ENCODE results near the gene RALY. TPM values are rescaled to one million over a fixed set of nuclear protein-coding genes. Genes with fewer than 3 reads are reported as not detected.
A peak's percentile ranks its signal among the peaks of the same experiment; 100 is the strongest.

Gene RALY
- total RNA-seq, 2 experiments from 2014 or later = 139 to 152 TPM

DNA sequence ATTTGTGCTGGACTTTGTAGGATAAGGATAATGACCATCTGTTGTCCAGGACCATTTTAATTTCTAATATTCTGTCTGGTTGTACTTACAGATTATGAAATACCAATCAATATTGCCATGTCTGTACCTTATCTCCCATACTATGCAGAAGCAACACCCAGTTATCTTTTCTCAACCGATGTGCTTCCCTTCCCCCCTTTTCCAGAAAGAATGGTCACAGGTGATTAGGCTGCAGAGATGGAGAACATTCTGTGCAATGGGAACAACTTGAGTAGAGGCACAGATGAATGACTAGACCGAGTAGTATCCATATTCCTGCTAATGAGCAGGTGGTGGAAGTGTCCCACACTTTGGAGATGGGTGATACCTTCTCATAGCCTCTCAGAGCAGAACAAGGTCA, 10.5 kb downstream of the RALY start:
- Mint-ChIP-seq H3K36me3 (ENCODE audit: low read depth) (peaks cover 15% of the 10 kb centered on the region), H3K9me3 (ENCODE audit: low read depth) (no peaks in the 10 kb centered on the region), H3K27ac (no peak overlapping the region), H3K27me3 (no peaks in the 10 kb centered on the region), H3K4me3 (no peak overlapping the region), H3K4me1 (peaks cover 79% of the 10 kb centered on the region)
- CTCF ChIA-PET = interaction anchor here (1.1 to 1.9 kb wide), 3 partner anchors 13 to 22 kb away, joined by 3 to 5 read pairs (median 4); no protein-coding TSS in a partner anchor
- ATAC-seq (no peak), DNase-seq (no peak)
- POLR2A ChIA-PET = interaction anchor here (1.0 to 1.4 kb wide), 2 partner anchors 10 to 11 kb away, joined by 3 to 4 read pairs; partner anchors contain the start of gene RALY
- intact Hi-C loops (cut with DNase I, micrococcal nuclease) = no loop called here

DNA sequence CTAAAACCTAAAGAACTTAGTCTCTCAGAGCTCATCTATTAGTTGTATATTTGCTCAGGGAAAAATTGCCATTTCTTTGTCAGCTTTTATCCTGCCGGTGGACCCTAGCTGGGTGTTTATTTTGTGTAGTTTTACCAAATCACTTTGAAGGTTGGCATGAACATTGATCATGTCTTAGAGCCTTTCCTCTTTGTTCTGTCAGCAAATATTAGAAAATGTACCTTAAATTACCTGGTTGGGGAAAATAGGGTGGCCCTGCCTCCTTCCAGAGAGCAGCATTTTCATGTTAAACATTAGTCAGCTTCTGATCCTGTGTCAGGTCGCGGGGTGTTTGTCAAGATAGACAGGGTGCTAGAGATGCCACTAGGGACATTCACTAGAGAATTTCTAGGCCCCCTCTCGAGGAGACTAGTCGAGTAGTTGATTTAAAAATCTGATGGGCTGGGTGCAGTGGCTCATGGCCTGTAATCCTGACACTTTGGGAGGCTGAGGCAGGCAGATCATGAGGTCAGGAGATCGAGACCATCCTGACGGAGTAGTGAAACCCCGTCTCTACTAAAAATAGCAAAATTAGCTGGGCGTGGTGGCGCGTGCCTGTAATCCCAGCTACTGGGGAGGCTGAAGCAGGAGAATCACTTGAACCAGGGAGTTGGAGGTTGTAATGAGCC, 11.2 kb downstream of the RALY start:
- peaks cover 15% of the 10 kb centered on the region for H3K36me3 Mint-ChIP-seq (ENCODE audit: low read depth)
- intact Hi-C loops (cut with DNase I, micrococcal nuclease) = no loop called here
- no peak overlapping the region for H3K4me3 Mint-ChIP-seq
- H3K4me1 Mint-ChIP-seq = peaks cover 79% of the 10 kb centered on the region
- H3K27me3 Mint-ChIP-seq = no peaks in the 10 kb centered on the region
- POLR2A ChIA-PET = interaction anchor here (0.6 to 1.4 kb wide), 3 partner anchors 11 to 21 kb away, joined by 3 to 4 read pairs (median 4); partner anchors contain the start of gene RALY
- CTCF ChIA-PET = interaction anchor here (1.1 to 1.9 kb wide), 3 partner anchors 12 to 21 kb away, joined by 3 to 5 read pairs (median 4); no protein-coding TSS in a partner anchor
- H3K9me3 Mint-ChIP-seq (ENCODE audit: low read depth) = no peaks in the 10 kb centered on the region
- ATAC-seq = no peak
- no peak for DNase-seq
- H3K27ac Mint-ChIP-seq = no peak overlapping the region

DNA sequence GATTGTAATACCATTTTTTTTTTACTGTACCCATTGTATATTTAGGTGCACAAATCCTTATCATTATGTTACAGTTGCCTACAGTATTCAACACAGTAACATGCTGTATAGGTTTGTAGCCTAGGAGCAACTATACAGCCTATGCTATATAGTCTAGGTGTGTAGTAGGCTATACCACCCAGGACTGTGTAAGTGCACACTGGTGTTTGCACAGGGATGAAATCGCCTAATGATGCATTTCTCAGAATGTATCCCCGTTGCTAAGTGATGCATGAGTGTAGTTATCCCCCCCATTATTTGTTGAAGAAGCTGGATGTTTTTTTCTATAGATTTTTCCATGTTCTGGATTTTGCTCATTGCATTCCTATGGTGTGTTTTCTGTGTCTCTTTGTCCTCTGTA, 12.9 kb downstream of the RALY start:
- peaks cover 81% of the 10 kb centered on the region for H3K4me1 Mint-ChIP-seq
- H3K27ac Mint-ChIP-seq = no peak overlapping the region
- CTCF ChIA-PET = interaction anchor here (1.2 kb wide), 1 partner anchor 16 kb away, joined by 7 read pairs; no protein-coding TSS in a partner anchor
- ATAC-seq (no peak), DNase-seq (no peak)
- no peak overlapping the region for H3K4me3 Mint-ChIP-seq
- peaks cover 15% of the 10 kb centered on the region for H3K36me3 Mint-ChIP-seq (ENCODE audit: low read depth)
- H3K27me3 Mint-ChIP-seq = no peaks in the 10 kb centered on the region
- intact Hi-C loops (cut with DNase I, micrococcal nuclease) = no loop called here
- no peaks in the 10 kb centered on the region for H3K9me3 Mint-ChIP-seq (ENCODE audit: low read depth)
- POLR2A ChIA-PET = interaction anchor here (0.7 kb wide), 1 partner anchor 1774 kb away, joined by 3 read pairs; no protein-coding TSS in a partner anchor

DNA sequence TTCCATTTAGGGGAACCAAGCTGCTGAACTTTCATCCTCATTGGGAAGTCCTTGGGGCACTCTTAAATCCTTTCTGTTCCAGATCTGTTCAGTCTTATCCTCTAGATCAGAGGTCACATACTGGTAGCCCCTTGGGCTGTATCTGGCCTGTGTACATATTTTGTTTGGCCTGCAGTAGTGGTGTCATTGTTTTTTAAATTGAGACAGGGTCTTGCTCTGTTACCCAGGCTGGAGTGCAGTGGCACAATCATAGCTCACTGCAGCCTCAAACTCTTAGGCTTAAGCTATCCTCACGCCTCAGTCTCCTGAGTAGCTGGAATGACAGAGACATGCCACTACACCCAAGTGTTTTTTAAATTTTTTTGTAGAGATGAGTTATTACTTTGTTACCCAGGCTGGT, 14.8 kb downstream of the RALY start:
- Mint-ChIP-seq H3K9me3 (ENCODE audit: low read depth) (no peaks in the 10 kb centered on the region), H3K4me1 (peaks cover 81% of the 10 kb centered on the region), H3K27me3 (no peaks in the 10 kb centered on the region), H3K27ac (peak overlapping the region; percentile 48), H3K36me3 (ENCODE audit: low read depth) (peaks cover 7% of the 10 kb centered on the region), H3K4me3 (no peak overlapping the region)
- intact Hi-C loops (cut with DNase I, micrococcal nuclease) = no loop called here
- CTCF ChIA-PET = interaction anchor here (0.8 kb wide), 1 partner anchor 68 kb away, joined by 3 read pairs; no protein-coding TSS in a partner anchor
- ATAC-seq (no peak), DNase-seq (no peak)
- POLR2A ChIA-PET = no interaction called here

DNA sequence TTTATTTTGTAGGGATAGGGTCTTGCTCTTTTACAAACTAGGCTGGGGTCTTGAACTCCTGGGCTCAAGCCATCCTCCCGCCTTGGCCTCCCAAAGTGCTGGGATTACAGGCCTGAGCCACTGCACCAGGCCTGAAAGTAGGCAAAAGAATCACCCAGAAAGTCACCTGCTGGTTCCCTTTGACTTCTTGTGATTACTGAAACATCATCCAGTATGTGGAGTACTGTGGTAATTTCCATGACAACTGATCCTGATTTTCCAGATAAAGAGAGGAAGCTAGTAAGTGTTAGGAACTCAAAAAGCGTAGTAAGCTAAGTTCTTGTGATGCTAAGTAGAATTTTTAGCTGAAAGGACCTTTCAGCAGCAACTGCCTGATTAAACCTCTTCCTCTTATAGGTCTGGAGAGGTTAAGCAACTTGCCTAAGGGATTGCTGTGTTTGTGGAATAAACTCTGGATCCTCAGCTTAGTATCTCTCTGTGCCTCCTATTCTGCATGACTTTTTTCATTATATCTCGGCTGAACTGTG, 16.8 kb downstream of the RALY start:
- Mint-ChIP-seq H3K4me3 (no peak overlapping the region), H3K36me3 (ENCODE audit: low read depth) (peaks cover 6% of the 10 kb centered on the region), H3K27me3 (no peaks in the 10 kb centered on the region), H3K9me3 (ENCODE audit: low read depth) (no peaks in the 10 kb centered on the region), H3K27ac (peak overlapping the region; percentile 41), H3K4me1 (peaks cover 82% of the 10 kb centered on the region)
- ChIA-PET CTCF (interaction anchor here (0.6 to 1.6 kb wide), 4 partner anchors 29 to 122 kb away, joined by 3 to 4 read pairs (median 3); no protein-coding TSS in a partner anchor), POLR2A (interaction anchor here (0.7 kb wide), 1 partner anchor 17 kb away, joined by 3 read pairs; no protein-coding TSS in a partner anchor)
- no peak for DNase-seq
- intact Hi-C loops (cut with DNase I, micrococcal nuclease) = no loop called here
- no peak for ATAC-seq

DNA sequence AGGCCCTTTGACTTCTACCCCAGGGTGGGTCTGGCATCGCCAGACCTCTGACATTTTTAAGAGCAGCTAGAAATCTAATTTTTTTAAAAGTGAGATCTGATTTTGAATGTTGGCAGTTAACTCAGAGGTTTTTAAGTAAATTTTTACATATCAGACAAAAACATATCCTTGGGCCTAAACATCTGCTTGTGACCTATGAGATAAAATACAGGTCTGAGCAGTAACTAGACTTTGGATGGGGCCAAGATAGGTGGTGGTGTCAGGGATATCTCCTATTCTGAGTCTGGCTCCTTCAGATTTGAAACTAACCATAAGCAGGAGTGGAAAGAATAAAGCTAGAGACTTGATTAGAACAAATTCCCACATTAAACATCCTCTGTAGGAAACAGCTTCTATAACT, 17.6 kb downstream of the RALY start:
- ATAC-seq = no peak
- intact Hi-C loops (cut with DNase I, micrococcal nuclease) = no loop called here
- Mint-ChIP-seq H3K4me1 (peaks cover 86% of the 10 kb centered on the region), H3K27me3 (no peaks in the 10 kb centered on the region), H3K9me3 (ENCODE audit: low read depth) (no peaks in the 10 kb centered on the region), H3K36me3 (ENCODE audit: low read depth) (peaks cover 6% of the 10 kb centered on the region), H3K27ac (peak overlapping the region; percentile 19), H3K4me3 (no peak overlapping the region)
- no peak for DNase-seq
- POLR2A ChIA-PET = no interaction called here
- CTCF ChIA-PET = interaction anchor here (0.6 to 1.6 kb wide), 5 partner anchors 11 to 122 kb away, joined by 3 to 6 read pairs (median 3); no protein-coding TSS in a partner anchor

DNA sequence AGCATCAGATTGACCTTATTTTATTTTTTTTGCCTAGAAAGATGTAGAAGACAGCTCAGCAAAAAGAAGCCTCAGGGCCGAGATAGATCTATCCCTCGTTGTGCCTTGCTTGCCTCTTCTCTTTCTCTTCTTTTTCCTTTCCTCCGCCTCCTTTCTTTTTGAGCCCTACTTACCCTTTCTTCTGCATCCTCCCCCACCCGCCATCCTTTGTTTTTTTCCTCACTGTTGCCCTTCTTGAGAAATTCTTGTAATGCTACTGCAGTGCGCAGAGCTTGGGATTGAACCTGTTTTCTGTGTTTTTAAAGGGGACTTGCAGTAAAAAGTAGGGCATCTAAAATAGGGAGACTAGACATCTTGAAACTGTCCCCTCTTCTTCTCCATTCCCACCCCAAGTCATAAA, 18.6 kb downstream of the RALY start:
- CTCF ChIA-PET = interaction anchor here (1.3 to 1.6 kb wide), 3 partner anchors 10 to 117 kb away, joined by 3 to 6 read pairs (median 3); no protein-coding TSS in a partner anchor

DNA sequence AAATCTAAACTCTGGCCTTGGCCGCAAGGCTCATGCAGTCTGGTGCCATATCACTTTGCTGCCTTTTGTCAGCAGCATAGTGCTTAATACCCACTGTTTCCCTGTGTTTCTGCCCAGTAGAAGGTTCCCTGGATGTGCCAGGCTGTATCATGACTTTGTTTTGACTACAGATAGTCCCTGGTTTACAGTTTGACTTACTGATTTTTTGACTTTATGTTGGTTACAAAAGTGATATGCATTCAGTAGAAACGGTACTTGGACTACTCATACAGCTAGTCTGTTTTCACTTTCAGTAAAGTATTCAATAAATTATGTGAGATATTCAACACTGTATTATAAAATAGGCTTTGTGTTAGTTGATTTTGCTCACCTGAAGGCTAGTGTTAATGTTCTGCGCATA, 19.0 kb downstream of the RALY start:
- Mint-ChIP-seq H3K4me3 (no peak overlapping the region), H3K4me1 (peaks cover 92% of the 10 kb centered on the region), H3K36me3 (ENCODE audit: low read depth) (peaks cover 5% of the 10 kb centered on the region), H3K27ac (peak overlapping the region; percentile 64), H3K27me3 (no peaks in the 10 kb centered on the region), H3K9me3 (ENCODE audit: low read depth) (no peaks in the 10 kb centered on the region)
- ChIA-PET POLR2A (no interaction called here), CTCF (interaction anchor here (0.7 to 1.5 kb wide), 4 partner anchors 9 to 23 kb away, joined by 3 to 8 read pairs (median 3); no protein-coding TSS in a partner anchor)
- ATAC-seq (peak; percentile 53), DNase-seq (no peak)
- intact Hi-C loops (cut with DNase I, micrococcal nuclease) = no loop called here

More for the DNA sequence above, 18.6 kb downstream of the RALY start:
- DNase-seq (no peak), ATAC-seq (no peak)
- Mint-ChIP-seq H3K27me3 (no peaks in the 10 kb centered on the region), H3K9me3 (ENCODE audit: low read depth) (no peaks in the 10 kb centered on the region), H3K36me3 (ENCODE audit: low read depth) (peaks cover 6% of the 10 kb centered on the region), H3K27ac (peak overlapping the region; percentile 64), H3K4me1 (peaks cover 90% of the 10 kb centered on the region), H3K4me3 (no peak overlapping the region)
- intact Hi-C loops (cut with DNase I, micrococcal nuclease) = no loop called here
- POLR2A ChIA-PET = no interaction called here

DNA sequence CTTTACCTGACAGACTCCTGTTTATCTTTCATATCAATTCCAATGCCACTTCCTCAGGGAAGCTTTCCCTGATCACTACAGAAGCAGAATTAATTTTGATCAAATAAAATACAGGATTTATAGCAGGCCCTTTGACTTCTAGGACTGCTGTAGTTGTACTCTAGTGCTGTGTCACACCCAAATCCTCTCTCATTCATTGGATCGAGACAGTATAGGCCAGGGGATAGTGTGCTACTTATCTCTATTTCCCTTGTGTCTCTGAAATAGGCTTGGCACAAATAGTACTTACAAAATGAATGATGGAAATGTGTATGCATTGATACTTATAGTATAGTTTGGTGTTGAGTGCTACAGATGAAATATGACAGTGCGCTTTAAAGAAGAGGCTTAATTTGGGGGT, 19.8 kb downstream of the RALY start:
- Mint-ChIP-seq H3K4me1 (peaks cover 92% of the 10 kb centered on the region), H3K9me3 (ENCODE audit: low read depth) (no peaks in the 10 kb centered on the region), H3K4me3 (no peak overlapping the region), H3K27me3 (no peaks in the 10 kb centered on the region), H3K36me3 (ENCODE audit: low read depth) (peaks cover 4% of the 10 kb centered on the region), H3K27ac (no peak overlapping the region)
- ATAC-seq (no peak), DNase-seq (no peak)
- CTCF ChIA-PET = interaction anchor here (0.7 to 1.5 kb wide), 3 partner anchors 9 to 17 kb away, joined by 3 to 8 read pairs (median 3); no protein-coding TSS in a partner anchor
- POLR2A ChIA-PET = no interaction called here
- intact Hi-C loops (cut with DNase I, micrococcal nuclease) = no loop called here

DNA sequence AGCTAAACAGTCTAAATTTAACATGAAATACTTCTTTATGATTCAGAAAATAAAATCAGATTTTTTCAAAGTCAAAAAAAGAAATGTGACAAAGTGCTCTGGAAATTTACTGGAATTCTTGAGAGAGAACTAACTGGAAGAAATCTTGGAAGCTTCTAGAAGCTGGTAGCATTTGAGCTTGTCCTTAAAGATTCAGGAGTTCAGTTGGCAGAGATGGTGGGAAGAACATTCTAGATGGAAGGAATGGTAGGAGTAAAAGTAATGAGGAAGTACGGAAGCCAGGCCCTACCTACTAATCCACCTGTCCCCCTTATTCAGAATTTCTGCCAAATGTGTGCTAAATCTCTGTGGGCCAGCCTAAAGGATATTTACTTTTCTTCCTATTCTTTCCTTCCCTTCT, 21.2 kb downstream of the RALY start:
- Mint-ChIP-seq H3K9me3 (ENCODE audit: low read depth) (no peaks in the 10 kb centered on the region), H3K4me1 (peaks cover 87% of the 10 kb centered on the region), H3K27ac (peak overlapping the region; percentile 55), H3K4me3 (no peak overlapping the region), H3K36me3 (ENCODE audit: low read depth) (peaks cover 2% of the 10 kb centered on the region), H3K27me3 (no peaks in the 10 kb centered on the region)
- CTCF ChIA-PET = interaction anchor here (0.8 to 1.0 kb wide), 2 partner anchors 93 to 166 kb away, joined by 3 read pairs; no protein-coding TSS in a partner anchor
- no peak for DNase-seq
- ATAC-seq = no peak
- intact Hi-C loops (cut with DNase I, micrococcal nuclease) = no loop called here
- POLR2A ChIA-PET = no interaction called here

DNA sequence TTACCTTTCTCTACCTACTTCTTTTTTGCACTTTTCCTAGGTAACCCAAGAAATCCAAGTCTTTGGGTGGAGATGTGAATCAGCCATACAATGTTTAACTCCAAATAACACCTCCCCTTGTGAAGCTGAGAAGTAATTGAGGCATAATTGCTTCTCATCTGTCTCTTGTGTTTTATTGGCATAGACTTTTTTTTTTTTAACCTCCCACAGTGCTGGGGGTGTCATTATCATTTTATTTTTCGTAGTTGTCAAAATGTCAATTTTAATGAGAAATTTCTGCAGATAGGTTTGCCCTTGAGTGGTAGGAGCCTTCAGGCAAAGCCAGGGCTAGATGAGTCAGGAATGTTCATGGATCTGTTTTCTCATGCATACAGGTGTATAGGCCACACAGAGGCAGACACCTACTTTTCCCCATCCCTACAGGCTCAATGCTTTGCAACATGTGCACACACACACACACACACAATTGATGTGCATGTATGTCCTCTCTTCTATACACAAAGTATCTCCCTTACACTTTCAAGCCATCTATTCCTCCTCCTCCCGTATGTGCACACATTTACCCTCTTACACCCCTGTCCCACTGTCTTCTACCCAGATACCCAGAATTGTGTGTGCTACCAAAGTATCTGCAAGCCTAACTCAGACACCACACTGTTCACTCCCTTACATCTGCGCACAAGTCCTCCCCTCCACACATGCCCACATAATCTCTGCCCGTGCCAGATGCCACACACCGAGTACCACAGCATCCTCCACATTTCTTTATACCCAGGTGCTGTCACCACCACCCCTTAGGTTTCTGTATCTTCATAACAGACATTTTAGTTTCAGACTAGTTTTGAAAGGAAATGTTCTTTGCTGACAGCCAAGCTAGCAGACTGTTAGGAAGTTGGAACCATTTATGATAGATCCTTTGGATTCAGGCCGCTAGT, 22.0 kb downstream of the RALY start:
- no peak overlapping the region for H3K4me3 Mint-ChIP-seq
- CTCF ChIA-PET = interaction anchor here (0.8 to 1.2 kb wide), 2 partner anchors 15 to 53 kb away, joined by 3 read pairs; no protein-coding TSS in a partner anchor

More for the DNA sequence above, 22.0 kb downstream of the RALY start:
- Mint-ChIP-seq H3K27me3 (no peaks in the 10 kb centered on the region), H3K36me3 (ENCODE audit: low read depth) (peaks cover 8% of the 10 kb centered on the region), H3K9me3 (ENCODE audit: low read depth) (no peaks in the 10 kb centered on the region), H3K27ac (peak overlapping the region; percentile 23), H3K4me1 (peaks cover 87% of the 10 kb centered on the region)
- ATAC-seq (peak; percentile 67), DNase-seq (peak; percentile 37)
- POLR2A ChIA-PET = no interaction called here
- intact Hi-C loops (cut with DNase I, micrococcal nuclease) = no loop called here

Measured in activated CD4-positive, alpha-beta T cell treated with anti-CD3 and anti-CD28 coated beads for 36 hours (primary cell).